ENCODE measurements around the gene PODXL. TPM values are rescaled to one million over a fixed set of nuclear protein-coding genes. Genes with fewer than 3 reads are reported as not detected.

Gene PODXL
- total and polyA plus RNA-seq, 2 donors (not counting 3 experiments of a cell fraction or from before 2014, with no cell fraction given), result 86.4 to 156 TPM

DNA sequence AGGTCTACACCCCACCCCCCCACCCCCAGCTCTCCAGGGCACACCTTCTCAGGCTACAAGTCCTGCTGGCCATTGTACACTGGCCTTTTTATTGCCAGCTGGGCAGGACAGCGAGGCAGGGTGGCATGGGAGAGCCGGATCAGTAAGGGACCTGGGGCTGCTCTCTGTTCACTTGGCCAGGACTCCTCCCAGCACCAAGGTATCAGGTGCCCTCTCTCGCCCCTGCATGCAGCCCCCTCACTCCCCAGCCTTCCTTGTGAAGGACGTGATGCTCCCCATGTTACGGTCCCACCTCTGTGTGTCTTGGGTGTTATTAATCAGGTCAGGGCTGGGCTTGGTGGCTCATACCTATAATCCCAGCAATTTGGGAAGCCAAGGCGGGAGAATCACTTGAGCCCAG lies 26.3 kb downstream of the PODXL start:
- H3K4me2 ChIP-seq (ENCODE audit: insufficient read depth, low read length), result no peak overlapping the region
- ChIA-PET POLR2A (no interaction called here), CTCF (interaction anchor here (0.9 kb wide), 1 partner anchor 8 kb away, joined by 3 read pairs; no protein-coding TSS in a partner anchor)
- intact Hi-C loops (cut with micrococcal nuclease) (no loop called here), dilution Hi-C loops (cut with MboI; ENCODE audit: extremely low pct_ligation_motif_present, low sequenced_read_pairs) (no loop called here)
- DNase-seq (ENCODE audit: low read depth, low spot score) (no peak), FAIRE-seq (no peak)
- H4K20me1 ChIP-seq (replicated peaks; ENCODE audit: control insufficient read depth, extremely low read depth, insufficient read depth, low read length), result no peaks in the 10 kb centered on the region
- H3K27me3 ChIP-seq (ENCODE audit: control insufficient read depth in 2 of 2, insufficient read depth in 2 of 2, low read length in 2 of 2), result no peaks in the 10 kb centered on the region
- no peak overlapping the region for H3K9ac ChIP-seq (replicated peaks; ENCODE audit: extremely low read depth, insufficient read depth, low read length)
- BruUV-seq (replicated peaks), result no TSS peak
- no peaks in the 10 kb centered on the region for H3K36me3 ChIP-seq (ENCODE audit: control insufficient read depth in 2 of 2, extremely low read depth in 1 of 2, insufficient read depth in 2 of 2, low read length in 2 of 2)
- H3K4me3 ChIP-seq (replicated peaks in 1 of 3; ENCODE audit: insufficient read depth in 1 of 3, low read depth in 1 of 3, low read length in 3 of 3), result no peak overlapping the region
- H3K27ac ChIP-seq (ENCODE audit: insufficient read depth, low read depth, low read length), result no peak overlapping the region
- no peaks in the 10 kb centered on the region for H3K9me3 ChIP-seq (replicated peaks; ENCODE audit: control insufficient read depth, insufficient read depth, low read length)
- TF ChIP-seq POLR2A (IDR thresholded peaks at IDR 0.05; ENCODE audit: low read depth, low read length) (no peak), GATA2 (IDR thresholded peaks at IDR 0.05; ENCODE audit: insufficient read depth, insufficient read length, low read depth, low read length) (no peak), EZH2 (IDR thresholded peaks at IDR 0.05; ENCODE audit: borderline replicate concordance, low read depth, low read length, severe bottlenecking) (no peak), MYC (IDR thresholded peaks at IDR 0.05; ENCODE audit: low read depth, low read length) (no peak), FOS (IDR thresholded peaks at IDR 0.05; ENCODE audit: borderline replicate concordance, insufficient read depth, low read length) (no peak), POLR2AphosphoS5 (IDR thresholded peaks at IDR 0.05; ENCODE audit: insufficient read depth, low read depth, low read length) (no peak)
- TF ChIP-seq, protein P1, sequence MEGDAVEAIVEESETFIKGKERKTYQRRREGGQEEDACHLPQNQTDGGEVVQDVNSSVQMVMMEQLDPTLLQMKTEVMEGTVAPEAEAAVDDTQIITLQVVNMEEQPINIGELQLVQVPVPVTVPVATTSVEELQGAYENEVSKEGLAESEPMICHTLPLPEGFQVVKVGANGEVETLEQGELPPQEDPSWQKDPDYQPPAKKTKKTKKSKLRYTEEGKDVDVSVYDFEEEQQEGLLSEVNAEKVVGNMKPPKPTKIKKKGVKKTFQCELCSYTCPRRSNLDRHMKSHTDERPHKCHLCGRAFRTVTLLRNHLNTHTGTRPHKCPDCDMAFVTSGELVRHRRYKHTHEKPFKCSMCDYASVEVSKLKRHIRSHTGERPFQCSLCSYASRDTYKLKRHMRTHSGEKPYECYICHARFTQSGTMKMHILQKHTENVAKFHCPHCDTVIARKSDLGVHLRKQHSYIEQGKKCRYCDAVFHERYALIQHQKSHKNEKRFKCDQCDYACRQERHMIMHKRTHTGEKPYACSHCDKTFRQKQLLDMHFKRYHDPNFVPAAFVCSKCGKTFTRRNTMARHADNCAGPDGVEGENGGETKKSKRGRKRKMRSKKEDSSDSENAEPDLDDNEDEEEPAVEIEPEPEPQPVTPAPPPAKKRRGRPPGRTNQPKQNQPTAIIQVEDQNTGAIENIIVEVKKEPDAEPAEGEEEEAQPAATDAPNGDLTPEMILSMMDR (IDR thresholded peaks at IDR 0.05; ENCODE audit: extremely low read depth in 1 of 2, insufficient read depth in 1 of 2, low read depth in 1 of 2, low read length in 2 of 2), result no peak
- no peak overlapping the region for H2AFZ ChIP-seq (ENCODE audit: low read depth, low read length)
- H3K79me2 ChIP-seq (ENCODE audit: control insufficient read depth, insufficient read depth, low read length), result peaks cover 76% of the 10 kb centered on the region
- peaks cover 49% of the 10 kb centered on the region for H3K4me1 ChIP-seq (ENCODE audit: control insufficient read depth, extremely low read depth, insufficient read depth, low read length)
- no peaks in the 10 kb centered on the region for H3K9me1 ChIP-seq (replicated peaks; ENCODE audit: control insufficient read depth, extremely low read depth, insufficient read depth, low read length)

All from endothelial cell of umbilical vein (primary cell).